ELF-1 (cell line): Measurements from ENCODE around the gene NLGN1.
"Not testable (repeated sequence)": the region's sequence is repeated elsewhere in the genome, so short reads cannot be mapped to it uniquely, and the experiment has no call there.

ENCODE experiments used
- DNase-seq: peaks from one replicate; pipeline ENCODE4 v3.0.0-alpha.2; 2016; ENCODE audit warnings: low read depth, low spot score

NLGN1 gene

DNA sequence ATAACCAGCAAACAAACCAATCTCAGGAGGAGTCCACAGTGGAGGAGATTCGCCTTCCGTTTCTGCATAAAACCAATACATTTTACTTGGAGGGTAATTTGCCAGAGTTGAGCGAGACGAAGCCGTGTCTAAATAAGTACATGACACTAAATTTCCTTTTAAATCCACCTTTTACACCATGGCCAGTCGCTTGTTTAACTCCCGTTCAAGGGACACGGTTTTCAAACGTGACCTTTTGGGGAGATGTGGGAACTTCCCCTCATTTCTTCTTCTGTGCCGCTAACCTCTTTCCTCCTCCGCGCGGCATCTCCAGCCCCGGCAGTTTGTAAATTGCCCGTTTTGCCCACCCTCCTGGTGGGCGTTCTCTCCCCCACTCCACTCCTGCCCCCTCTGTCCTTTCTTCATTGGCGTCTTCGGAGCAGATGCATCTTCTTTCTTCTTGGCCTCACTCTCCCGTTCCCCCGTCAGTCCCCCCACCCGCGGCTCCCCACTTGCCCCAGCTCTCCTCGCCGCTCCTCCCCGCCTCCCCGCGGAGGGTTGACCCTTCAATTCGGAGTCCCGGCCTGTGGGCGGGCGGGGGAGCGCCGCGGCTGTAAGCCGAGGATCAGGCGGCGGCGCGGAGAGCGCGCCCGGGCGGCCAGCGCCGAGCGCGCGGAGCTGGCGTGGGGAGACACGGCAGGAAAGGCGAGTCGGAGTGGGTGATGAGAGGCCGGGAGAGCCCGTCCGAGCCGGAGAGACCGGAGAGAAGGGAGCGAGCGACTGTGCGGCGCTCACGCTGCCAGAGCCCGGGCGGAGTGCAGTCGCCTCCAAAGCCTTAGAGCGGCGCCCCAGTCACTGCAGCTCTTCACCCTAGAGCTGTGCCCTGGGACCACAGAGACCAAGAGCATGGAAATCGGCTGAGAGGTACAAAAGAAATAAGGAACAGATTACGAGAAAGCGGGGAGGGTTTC lies at the start of gene NLGN1:
TSS of gene NLGN1 (plus strand) at position 584 of the 950 bp plus-strand sequence.
- DNase-seq = peak; percentile 78

DNA sequence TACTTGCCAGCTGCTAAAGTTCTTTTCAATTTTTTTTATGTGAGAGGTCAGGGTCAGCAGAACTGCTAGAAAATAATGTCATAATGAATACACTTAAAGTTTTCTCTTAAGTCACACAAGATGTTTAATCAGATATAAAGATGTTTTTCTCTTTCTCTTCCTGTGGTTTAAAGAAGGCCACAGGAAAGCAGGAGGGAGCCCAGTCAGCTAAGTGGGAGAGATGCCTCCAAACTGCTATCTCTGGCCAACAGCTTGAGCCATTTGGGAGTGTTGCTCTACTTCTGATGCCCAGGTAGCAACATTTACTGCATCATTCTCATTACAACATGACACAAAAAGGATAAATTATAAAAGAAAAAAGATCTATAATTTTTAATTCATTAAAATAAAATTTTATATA lies 45.7 kb upstream of the NLGN1 start:
- no peak for DNase-seq

DNA sequence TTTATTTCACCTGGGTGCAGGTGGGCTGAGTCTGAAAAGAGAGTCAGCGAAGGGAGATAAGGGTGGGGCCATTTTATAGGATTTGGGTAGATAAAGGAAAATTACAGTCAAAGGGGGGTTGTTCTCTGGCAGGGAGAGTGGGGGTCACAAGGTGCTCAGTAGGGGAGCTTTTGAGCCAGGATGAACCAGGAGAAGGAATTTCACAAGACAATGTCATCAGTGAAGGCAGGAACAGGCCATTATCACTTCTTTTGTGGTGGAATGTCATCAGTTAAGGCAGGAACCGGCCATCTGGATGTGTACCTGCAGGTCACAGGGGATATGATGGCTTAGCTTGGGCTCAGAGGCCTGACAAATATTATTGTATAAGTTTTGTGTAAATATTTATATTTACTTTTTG lies 44.4 kb upstream of the NLGN1 start:
- DNase-seq = not testable (repeated sequence)

DNA sequence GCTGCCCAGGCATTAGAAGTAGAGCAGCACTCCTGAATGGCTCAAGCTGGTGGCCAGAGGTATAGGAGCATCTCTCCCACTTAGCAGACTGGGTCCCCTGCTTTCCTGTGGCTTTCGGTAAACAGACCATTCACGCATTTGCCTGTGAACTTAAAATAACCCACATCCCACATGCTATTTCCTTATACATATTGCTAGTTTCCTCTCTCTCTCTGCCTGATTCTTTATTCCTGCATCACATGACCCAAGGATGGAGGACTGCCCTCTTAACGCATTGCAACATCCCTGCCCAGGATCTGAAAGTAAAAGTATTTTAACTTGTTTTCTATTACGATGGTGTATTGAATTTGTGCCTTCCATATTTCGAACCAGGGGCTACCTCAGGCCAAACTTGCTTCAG lies 43.4 kb upstream of the NLGN1 start:
- DNase-seq = no peak

DNA sequence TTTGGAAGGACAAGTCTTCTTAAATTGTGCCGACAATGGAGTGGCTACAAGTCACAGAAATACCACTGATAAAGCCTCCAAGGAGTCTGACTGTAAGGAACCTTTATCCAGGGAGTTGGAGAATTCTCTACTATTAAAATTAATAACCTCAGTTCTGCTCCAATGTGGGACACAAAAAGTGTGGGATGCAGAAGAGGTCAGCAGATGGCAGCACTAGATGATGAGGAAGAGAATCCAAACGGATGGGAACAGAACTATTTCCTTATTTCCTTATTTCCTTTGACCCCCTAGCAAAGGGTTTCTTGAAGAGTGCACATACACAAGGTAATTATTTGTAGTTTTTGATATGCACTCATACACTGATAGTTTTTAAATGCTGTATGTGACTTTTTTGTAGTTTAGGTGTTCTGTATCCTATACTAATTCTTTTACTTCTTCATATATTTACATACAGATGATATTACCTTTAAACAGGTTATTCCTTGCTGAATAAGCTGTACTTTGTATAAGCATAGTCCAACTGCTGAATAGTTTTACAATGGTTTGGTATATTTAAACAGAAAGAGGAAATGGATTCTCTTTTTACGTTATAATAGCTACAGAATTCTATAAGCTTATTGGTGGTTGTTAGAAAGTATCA lies 25.6 kb upstream of the NLGN1 start:
- DNase-seq = no peak

DNA sequence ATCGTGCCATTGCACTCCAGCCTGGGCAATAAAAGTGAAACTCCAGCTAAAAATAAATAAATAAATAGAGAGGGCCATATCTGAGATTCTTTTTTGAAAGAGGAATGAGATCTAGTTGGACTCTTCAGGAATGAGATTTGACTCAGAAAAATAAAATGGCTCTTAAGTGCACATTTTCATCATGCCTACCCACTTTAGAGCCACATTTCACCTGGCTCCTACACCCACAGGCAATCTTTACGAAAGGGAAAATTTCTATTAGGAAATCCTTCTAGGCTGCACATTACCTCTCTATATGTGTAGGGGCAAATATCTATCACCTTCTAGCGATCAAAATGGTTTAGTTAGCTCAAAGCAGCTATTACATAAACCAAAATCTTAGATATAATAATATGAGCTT lies 16.9 kb upstream of the NLGN1 start:
- no peak for DNase-seq

DNA sequence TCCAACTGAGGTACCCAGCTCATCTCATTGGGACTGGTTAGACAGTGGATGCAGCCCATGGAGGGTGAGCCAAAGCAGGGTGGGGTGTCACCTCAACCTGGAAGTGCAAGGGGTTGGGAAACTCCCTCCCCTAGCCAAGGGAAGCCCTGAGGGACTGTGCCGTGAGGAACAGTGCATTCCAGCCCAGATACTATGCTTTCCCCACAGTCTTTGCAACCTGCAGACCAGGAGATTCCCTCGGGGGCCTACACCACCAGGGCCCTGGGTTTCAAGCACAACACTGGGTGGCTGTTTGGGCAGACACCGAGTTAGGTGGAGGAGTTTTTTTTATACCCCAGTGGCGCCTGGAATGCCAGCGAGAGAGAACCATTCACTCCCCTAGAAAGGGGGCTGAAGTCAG lies 15.6 kb upstream of the NLGN1 start:
- DNase-seq = peak; percentile 15

DNA sequence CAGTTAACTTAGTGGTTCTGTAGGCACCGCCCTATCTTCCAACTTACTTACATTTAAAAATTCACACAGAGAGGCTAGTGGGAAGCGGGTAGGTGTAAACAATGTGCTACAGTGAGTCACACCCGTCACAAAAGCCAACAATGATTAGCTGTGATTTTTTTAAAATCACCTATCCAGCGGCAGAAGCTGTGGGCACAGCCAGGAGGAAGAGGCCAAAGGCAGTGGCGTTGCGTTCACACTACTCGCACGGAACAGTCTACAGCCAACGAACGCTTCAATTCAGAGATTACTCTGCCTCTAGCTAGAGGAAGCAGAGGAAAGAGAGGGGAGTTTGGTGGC lies 2.5 kb upstream of the NLGN1 start:
- DNase-seq = no peak

DNA sequence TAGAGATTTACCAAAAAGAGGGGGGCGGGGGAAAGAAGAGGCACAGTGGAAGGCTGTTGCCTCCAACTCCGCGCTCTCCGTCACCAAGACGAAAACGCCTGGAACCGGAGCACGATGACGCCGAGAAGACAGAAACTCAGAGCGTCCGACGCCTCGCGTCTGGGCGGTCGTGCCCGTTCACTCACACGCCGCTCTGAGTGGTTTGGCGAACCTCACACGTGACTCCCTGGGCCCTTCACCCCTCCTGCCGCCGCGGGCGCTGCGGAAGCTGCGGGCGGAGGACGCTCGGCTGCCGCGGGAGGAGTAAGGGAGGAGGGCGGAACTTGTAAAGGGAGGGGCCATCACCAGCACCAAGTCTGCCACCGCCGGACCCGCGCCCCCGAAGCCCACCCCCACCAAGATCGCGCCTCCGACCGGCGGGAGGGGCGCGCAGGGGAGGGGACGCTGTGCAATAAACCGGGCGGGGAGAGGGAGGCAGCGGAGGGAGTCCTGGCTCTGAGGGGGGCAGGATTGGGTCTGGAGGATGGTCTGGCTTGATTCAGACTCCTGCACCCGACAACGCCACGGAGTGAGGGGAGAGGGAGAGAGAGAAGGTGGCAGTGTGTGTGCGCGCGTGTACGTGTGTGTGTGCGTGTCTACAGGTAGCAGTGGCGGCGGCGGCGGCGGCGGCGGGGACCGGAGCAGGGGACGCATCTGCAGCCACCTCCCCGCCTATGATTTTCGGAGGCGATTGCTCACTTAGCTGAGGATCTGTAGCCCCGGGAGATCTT lies 1.9 kb upstream of the NLGN1 start:
- DNase-seq = peak; percentile 92

DNA sequence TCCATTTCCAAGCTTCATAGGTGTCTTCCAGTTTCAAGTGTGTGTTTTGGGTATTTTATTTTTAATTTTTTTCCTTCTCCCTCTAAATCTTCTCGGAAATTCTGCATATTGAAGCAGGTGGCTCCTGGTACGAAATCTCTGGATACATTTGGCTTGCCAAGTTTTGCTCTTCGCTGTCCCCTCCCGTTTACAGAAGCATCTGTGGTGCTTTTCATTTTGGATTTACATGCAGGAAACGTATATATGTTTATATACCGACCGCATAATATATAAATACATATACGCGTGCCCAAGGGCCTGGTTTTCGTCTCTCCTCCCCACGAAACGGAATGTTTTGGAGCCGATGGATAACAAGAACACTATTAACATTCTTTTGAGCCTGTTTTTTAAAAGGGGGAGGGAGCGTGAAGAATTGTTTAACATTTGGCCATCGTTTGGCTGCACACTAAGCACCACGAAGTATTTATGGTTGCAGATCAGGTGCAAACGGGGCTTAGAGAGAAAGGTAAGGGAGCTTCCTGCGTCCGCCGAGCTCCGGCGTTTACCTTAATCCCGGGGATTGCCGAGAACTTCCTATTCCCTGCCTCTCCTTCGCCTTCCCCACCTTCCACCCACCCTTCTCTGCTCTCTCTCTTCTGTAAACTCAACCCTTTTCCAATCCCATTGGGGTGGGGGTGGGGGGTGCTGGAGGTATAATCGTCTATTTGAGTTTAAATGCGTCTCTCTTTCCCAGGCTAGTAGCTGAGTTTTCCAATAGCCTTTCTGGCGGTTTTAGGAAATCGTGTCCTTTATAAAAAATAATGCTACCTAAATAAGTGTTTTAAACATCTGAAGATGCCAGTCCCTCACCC lies 1.1 kb upstream of the NLGN1 start:
- peak; percentile 32 for DNase-seq

DNA sequence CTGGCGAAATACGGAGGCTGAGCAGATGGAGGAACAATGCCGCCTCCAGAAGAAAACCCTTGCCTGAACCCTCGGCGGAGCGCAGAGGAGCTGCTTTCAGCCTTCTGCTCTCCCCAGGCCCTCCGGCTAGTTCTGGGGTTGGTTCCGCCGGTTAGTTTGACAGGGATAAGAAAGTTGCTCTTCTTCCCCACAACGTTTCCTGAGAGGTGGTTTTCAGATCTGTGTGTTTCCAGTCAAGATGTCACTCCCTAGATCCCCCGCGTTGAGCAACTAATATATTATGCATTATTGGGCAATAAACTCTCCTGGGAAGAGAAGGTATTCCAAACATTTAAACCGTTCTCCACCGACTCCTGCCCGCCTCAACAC lies 551 bp downstream of the NLGN1 start:
- no peak for DNase-seq

DNA sequence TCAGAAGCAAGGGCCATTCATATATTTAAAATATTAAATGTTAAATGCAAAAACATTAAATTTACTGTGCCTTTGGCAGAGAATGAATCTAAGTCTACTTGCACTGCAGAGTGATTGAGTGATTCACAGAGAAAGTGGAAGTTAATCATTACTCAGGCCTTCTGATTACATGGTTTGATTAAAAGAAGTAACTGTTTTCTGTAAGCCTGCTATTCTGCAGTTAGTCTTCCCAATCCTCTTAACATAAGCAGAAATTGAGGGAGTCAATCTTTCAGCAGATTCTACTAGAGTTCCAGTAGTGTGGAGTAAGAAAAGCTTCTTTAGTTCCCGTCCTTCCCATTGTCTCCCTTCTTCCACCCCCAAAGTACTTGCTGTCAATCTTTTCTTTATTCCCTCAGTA lies 1.5 kb downstream of the NLGN1 start:
- DNase-seq = no peak

DNA sequence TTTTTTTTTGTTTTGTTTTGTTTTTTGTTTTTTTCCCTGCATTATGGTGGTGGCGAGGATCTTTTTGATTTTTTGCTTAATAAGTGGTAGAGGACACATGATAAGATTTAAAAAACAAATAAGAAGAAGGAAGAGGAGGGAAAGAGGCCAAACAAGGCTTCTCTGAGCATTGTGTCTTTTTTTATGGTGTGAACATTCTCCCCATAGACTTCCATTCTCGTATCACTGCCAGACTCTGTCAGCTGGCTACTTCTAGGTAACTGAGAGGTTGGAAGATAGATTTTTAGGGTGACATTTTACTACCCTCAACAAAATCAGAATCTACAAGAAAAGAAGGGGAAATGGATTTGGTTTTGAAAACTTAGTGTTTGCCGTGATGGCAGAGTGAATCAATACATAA lies 3.8 kb downstream of the NLGN1 start:
- DNase-seq = no peak

DNA sequence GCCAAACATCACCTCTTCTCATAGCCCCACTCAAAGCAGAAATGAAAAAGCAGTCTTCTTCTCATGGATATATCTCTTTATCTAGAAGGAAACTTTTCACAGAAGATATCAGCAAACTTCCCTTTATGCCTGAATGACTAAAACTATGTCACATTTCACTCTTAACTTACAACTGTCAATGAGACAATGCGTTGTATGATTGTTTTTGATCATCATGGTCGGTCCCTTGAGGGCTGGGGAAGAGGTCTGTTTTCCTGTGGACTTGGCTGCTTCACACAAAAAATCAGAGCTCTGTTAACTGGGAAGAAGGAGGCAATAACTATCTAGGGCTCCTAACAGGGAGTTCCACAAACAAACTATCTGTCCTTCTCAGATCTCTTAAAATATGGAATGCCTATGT lies 5.1 kb downstream of the NLGN1 start:
- no peak for DNase-seq

DNA sequence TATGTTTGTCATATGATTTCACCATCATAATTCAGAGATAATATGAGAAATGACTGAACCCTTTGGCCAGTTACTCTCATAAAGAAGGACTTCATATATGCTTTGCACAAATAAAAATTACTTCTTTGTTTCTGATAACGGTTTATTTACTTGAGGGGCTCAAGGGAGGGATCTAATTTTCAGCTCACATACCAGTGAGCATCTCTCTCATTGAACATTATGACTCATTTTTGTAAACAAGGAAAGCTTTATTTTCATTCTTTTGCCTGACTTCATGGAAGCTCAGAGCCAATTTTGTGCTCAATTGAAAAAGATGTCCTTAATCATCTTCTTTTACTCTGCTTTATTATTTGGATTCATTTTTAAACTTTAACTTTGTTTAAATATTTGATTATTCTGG lies 5.8 kb downstream of the NLGN1 start:
- no peak for DNase-seq

DNA sequence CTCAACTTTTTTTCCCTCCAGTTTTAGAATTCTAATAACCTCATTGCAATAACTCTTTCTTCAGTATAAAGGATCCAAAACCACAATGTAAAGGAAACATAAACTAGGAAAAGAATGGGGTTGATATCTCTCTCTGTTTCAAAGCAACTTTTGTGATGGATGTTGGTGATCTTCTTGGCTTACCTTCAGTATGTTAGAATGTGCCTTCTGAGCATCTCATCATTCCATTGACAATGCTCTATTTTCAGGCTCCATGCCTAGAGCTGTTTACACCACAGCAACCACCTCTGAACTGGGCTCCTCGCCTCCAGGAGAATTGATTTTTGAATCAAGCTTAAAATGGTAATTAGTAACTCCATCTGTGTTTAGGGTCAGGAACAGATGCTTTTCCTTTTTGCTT lies 6.6 kb downstream of the NLGN1 start:
- DNase-seq = no peak

DNA sequence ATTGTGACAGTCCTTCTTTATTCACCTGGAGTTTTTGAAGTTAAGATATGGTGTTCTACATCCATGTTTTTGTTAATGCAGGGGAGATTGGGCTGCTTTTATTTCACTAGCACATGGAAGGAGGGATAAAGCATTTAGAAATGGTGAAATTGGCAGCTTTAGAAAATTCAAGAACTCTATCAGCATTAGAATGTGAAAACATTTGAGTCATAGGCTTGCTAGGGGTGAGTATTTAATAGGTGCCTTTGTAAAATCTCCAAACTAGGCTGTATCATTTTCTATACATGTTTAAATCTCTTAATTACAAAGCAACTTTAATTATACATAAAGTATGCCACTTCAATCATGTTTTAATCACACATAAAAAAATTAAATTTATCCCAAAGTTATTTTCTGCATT lies 12.9 kb downstream of the NLGN1 start:
- no peak for DNase-seq

DNA sequence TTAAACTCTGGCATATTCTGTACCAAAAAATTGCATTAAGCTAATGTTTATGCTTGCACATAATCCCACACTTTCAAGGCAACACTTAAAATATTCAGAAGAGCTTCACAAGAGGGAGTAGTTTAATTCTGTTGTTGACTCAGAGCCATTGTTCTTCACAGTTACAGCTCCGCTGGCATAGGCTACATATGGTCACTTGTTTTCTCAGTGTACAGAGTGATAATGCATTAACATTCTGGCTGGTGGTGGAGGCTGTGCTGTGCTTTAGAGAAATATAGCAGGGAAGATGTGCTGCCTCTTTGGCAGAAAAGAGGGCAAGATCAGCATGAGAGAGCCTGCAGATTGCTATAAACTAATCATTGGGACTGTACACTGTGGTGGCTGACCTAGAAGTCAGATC lies 13.3 kb downstream of the NLGN1 start:
- DNase-seq = no peak

DNA sequence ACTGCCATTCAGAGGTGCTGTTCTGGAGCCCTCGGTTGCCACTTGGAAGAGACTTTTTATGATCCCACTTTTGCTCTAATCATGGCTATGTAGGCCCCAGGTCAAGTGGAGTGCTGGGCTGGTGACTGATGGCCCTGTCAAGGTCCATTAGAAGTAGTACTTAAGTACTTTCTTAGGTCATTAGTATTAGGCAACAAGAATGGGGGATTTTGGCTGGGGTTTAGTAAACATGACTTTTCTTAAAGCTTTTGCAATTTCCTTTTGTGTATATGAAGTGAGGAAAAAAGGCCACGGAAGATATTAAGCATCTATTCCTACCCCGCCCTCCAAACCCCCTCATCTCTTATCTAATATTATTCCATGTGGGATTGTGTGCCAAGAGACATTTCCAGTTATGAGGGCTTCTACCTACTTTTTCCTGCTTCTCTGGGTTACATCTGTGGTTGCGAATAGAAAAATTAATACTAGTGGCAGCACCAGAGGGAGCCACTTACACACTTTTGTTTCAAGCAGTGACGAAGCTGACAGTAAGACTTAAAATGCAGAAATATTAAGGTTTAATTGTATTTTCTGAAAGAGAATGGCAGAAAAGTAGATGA lies 13.9 kb downstream of the NLGN1 start:
- no peak for DNase-seq

DNA sequence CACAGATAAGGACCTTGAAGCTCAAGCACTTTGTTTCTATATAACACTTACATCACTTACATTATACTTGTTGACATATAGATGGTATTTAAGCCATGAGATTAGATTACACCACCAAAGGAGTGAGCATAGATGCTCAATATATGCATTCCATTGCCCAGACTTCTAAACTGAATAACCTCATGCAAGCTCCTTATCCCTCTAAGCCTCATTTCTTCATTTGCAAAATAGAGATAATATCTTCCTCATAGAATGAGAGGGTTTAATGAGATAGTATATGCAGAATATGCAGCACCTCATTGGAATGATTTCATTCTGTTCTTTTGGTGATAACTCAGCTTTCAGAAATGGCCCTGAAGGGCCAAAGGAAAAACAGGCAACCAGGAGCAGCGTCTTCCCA lies 18.5 kb downstream of the NLGN1 start:
- DNase-seq = no peak

DNA sequence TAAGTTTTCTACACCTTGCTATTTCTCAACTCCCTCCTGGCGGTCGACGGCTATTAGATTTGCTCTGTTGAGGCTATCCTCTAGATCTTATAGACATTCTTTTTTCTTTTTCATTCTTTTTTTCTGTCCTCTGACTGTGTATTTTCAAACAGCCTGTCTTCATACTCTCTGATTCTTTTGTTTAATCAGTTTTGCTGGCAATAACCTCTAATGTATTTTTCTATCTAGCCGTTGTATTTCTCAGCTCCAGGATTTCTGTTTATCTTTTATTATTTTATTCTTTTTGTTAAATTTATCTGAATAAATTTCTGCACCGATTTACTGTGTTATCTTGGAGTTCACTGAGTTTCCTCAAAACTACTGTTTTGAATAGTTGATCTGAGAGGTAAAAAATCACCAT lies 31.5 kb downstream of the NLGN1 start:
- DNase-seq = no peak
